Sigmoid colon (tissue), 4 donors: ENCODE measurements around the gene ATXN1.

Experiments
- EP300 ChIP-seq, 4 donors: sonication (generic); formaldehyde crosslinking; IDR thresholded peaks; one replicate each; pipeline ENCODE4 v1.6.1; 2017; ENCODE audit warnings: antibody characterized with exemption in 4 of 4
- POLR2A ChIP-seq, 2 donors: fragments of 450-650 bp; IDR thresholded peaks; one replicate each; pipeline ENCODE4 v1.6.1; 2016; ENCODE audit warnings: antibody characterized with exemption in 2 of 2, mild to moderate bottlenecking in 2 of 2, moderate library complexity in 2 of 2
- POLR2AphosphoS5 ChIP-seq, 4 donors: sonication (generic); formaldehyde crosslinking; IDR thresholded peaks; one replicate each; pipeline ENCODE4 v1.6.1; 2017; ENCODE audit warnings: antibody characterized with exemption in 4 of 4
- TF ChIP-seq, protein P1 (sequence below), 4 experiments: fragments of 450-650 bp in 3 of 4; fragments of 200-600 bp in 1 of 4; IDR thresholded peaks; one replicate each; pipeline ENCODE4 v1.5.1; 2016 to 2019; ENCODE audit warnings: antibody characterized with exemption in 4 of 4, mild to moderate bottlenecking in 3 of 4, moderate library complexity in 2 of 4

DNA sequence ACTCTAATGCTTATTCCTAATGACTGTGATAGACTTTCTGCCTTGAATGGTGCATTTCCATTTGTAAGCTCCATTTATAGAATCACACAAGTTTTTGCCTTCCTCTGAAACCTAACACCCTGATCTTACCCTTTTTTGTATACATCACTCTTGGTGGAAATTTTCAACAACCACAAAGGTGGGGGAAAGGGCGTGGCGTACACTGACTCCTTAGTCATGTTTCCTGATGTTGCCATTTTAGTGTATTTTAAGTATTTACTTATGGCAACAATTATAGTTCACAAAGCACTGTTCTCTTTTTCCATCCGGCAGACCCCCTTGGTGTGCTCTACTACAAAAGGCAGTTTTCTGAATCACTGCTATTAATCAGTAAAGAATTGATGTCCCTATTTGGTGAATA, 92.0 kb downstream of the ATXN1 start:
- TF ChIP-seq, protein P1, sequence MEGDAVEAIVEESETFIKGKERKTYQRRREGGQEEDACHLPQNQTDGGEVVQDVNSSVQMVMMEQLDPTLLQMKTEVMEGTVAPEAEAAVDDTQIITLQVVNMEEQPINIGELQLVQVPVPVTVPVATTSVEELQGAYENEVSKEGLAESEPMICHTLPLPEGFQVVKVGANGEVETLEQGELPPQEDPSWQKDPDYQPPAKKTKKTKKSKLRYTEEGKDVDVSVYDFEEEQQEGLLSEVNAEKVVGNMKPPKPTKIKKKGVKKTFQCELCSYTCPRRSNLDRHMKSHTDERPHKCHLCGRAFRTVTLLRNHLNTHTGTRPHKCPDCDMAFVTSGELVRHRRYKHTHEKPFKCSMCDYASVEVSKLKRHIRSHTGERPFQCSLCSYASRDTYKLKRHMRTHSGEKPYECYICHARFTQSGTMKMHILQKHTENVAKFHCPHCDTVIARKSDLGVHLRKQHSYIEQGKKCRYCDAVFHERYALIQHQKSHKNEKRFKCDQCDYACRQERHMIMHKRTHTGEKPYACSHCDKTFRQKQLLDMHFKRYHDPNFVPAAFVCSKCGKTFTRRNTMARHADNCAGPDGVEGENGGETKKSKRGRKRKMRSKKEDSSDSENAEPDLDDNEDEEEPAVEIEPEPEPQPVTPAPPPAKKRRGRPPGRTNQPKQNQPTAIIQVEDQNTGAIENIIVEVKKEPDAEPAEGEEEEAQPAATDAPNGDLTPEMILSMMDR (IDR thresholded peaks at IDR 0.05), result no peak
- no peak for TF ChIP-seq POLR2A (IDR thresholded peaks at IDR 0.05)
- no peak for TF ChIP-seq POLR2AphosphoS5 (IDR thresholded peaks at IDR 0.05)
- no peak for TF ChIP-seq EP300 (IDR thresholded peaks at IDR 0.05)
